NCI-H2081 (cell line): ENCODE data around the gene ADGRF4.
"Not testable (repeated sequence)": the region's sequence is repeated elsewhere in the genome, so short reads cannot be mapped to it uniquely, and the experiment has no call there.

ENCODE experiments used
- DNase-seq, 2 experiments: peaks; one replicate each; lab custom pipeline; 2025; lab: John Stamatoyannopoulos, UW

Gene ADGRF4

DNA sequence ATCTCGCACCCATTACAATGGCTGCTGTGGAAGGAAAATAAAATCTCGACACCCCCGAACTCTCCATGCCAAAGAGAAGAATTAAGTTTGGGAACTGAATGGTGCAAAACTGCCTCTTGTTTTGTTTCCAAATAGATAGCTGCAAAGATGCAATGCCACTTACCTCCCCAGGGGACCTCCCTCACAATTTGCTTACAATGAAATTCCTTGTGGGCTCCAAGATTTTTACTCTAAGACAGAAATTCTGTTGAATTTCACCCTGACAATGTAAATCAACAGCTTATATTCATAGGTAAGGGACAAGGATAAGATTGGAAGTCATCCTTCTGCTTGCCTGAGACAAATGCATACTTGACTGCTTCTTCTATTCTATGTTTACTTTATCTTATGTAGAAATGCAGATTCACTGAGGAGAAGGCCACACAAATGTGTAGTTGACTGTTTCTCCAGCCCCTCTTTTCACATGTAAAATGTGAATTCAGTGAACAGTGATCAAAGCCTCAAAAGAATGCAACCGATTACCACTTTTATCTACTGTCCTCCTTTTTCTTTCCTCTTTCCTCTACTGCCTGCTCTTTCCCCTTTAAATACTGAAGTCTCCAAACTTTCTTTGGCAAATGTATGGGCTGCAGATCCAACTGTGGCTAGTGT lies 36.6 kb downstream of the ADGRF4 start:
- DNase-seq, result no peak

DNA sequence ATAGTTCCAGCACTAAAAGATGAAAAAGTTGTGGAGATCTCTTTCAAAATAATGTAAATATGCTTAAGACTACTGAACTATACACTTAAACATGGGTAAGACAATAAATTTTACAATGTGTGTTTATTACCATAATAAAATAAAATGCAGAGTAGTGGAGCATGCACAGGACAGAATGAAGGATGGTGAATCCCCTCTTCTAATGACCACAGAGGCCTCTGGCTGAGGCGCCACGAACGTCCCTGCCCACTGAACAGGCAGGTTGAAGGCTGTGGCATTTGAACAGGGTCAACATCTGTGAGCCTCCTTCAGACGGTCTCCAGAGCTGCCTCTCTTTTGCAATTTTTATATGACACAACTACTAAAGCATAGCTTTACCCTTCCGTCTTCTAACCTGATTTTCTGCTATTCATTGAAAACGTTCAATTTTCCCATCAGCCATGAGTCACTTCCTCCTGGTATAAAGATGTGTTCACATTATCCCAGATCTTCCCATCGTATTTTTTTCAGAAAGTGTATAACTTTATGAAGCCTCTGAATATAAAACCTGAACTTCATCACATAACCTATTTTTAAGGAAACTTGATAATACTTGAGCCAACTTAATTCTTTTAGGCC lies 37.8 kb downstream of the ADGRF4 start:
- no peak for DNase-seq

DNA sequence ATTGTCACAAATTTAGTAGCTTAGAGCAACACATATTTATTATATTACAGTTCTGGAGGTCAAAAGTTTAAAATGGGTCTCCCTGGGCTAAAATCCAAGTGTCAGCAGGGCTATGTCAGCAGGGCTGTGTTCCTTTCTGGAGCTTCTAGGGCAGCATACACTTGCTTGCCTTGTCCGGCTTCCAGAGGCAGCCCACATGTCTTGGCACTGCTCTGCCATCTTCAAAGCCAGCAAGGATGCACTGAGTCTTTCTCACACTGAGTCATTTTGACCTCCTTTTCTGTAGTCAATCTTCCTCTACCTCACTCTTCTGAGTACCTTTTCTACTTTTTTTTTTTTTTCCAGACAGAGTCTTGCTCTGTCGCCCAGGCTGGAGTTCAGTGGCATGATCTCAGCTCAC lies 39.0 kb downstream of the ADGRF4 start:
- no peak for DNase-seq

DNA sequence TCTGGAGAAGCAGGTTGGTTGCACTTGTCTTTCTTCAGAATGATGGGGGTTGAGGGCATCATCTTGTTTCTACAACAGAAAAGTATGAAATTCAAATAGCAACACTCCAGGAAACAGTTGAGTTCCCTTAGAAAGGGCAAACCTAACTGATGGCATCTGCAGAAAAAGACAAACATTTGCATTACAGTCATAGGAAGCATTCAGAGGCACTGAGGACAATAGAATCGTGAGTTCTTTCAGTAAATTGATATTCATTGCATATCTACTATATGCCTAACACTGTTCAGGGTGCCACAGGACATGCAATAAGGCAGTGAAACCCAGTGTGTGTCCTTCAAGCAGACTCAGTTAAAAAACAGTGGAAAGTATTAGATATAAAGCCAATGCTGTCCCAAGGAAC lies 42.3 kb downstream of the ADGRF4 start:
- no peak for DNase-seq

DNA sequence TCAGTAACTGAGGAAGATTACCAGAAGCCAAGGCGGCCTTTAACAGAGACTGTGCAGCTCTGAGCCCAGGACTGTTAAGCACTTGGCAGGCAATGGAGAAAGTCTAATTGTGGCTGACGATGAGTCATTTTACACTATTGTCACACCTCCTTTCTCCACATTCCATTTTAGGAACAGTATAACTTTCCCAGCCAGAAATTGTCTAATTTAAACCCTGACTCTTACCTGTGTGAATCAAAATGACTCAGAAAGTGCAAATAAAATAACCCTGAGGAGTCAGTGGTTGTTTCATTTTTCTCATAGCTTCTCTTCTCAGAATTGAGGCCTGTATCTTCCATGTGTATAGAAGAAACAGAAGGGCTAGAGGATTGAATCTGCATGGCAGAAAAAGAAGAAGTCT lies 43.4 kb downstream of the ADGRF4 start:
- DNase-seq, result no peak

DNA sequence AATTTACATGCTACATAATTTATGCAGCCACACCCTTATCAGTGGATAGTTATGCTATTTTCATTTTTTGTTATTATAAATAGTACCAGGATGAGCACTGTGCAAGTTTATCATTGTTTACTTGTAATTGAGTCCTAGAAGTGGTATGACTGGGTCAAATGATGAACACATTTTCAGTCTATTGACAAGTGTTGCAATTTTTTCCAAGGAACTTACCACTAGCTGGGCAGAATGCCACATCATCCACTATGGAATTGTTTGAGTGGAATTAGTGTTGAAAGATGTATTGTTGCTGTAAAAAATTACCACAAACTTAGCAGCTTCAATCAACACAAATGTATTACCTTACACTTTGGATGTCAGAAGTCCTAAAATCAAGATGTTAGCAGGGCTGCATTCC lies 45.4 kb downstream of the ADGRF4 start:
- no peak for DNase-seq

DNA sequence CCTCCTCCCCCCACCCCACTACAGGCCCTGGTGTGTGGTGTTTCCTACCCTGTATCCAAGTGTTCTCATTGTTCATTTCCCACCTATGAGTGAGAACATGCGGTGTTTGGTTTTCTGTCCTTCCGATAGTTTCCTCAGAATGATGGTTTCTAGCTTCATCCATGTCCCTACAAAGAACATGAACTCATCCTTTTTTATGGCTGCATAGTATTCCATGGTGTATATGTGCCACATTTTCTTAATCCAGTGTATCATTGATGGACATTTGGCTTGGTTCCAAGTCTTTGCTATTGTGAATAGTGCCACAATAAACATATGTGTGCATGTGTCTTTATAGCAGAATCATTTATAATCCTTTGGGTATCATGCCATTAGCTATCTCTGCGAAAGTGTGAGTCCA lies 46.9 kb downstream of the ADGRF4 start:
- DNase-seq, result not testable (repeated sequence)

DNA sequence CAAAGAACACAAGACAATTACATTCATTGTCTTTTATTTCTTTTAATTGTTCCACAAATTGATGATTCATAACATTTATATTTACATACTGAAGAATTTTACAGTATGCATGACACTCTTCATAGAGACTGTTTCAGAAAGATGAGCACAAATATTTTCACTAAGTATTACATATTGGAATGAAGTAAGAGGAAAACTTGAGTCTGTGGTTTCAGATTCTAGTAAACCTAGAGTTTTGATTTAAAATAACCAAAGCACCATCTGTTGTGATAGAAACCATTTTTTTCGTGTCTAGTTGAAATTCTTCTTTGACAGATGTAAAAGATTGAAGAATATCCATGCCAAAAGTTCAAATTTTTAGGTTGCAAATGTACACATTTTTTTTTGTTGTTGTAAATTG lies 51.4 kb downstream of the ADGRF4 start:
- no peak for DNase-seq

DNA sequence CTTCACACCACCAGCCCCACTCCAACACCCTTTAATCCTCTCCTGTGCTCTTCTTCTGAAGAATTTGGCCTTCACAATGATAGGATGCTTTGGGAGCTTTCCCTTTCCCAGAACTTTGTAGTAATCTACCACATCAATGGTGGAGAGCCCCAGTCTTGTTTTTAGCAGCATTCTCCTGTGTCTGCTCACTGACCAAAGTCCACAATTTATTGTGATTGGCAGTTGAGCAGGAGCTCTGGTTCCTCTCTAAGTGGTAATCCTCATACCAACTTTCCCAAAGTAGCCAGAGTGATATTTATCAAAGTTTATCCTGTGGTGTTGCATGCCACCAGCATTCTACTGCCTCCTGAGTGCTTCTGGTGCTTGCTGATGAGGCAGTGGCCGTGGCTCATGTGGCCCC lies 54.4 kb downstream of the ADGRF4 start:
- no peak for DNase-seq

DNA sequence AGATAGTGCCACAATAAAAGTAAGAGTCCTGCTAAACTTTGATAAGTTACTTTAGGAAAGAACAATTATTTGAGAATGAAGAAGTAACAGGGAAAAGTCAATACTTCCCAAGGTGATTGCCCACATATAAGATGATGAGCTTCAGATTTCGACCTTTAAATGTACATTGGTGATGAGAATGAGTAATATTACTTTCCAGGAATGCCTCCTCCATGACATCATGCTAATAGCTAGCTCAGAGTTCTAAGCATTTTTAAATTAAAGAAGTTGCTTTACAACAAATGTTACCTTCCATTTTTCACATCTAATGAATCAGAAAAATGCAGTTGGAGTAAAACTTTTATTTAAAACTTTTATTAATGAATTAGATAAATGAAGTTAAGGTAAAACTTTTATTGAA lies 61.0 kb downstream of the ADGRF4 start:
- no peak for DNase-seq

DNA sequence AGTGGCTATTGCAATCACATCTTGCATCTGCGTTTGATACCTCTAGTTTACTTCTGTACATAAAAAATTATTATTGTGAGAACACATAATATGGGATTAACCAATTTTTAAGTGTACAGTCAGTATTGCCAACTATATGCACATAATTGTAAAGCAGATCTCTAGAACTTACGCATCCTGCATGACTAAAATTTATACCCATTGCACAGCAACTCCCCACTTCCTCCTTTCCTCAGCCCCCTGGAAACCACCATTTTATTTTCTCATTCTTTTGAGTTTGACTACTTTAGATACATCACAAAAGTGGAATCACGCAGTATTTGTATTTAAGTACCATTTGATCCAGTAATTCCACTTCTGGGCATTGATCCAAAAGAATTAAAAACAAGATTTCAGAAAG lies 64.1 kb downstream of the ADGRF4 start:
- DNase-seq, result no peak

DNA sequence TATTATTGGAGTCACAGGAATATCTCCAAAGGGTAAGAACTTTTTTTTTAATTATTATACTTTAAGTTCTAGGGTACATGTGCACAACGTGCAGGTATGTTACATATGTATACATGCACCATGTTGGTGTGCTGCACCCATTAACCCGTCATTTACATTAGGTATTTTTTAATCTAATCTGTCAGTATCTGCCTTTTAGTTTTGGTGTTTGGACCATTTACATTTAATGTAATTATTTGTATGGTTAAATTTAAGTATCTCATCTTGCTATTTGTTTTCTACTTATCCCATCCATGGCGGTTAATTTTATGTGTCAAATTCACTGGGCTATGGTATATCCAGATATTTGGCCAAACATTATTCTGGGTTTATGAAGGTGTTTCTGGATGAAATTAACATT lies 68.1 kb downstream of the ADGRF4 start:
- no peak for DNase-seq

DNA sequence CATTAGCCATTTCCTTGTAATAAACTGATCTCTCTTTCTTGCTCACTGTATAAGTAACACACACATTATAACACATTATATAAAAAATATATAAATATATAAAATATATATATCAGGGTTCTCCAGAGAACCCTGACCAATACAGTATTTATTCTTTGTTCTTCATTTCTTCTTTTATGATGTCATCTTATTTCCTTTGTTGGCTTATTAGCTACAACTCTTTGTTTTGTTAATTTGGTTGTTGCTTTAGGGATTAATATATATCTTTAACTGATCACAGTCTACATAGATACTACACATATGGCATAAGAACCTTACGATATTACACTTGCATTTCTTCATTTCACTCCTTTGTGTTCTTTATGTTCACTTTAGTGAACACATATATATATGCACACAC lies 68.7 kb downstream of the ADGRF4 start:
- no peak for DNase-seq

DNA sequence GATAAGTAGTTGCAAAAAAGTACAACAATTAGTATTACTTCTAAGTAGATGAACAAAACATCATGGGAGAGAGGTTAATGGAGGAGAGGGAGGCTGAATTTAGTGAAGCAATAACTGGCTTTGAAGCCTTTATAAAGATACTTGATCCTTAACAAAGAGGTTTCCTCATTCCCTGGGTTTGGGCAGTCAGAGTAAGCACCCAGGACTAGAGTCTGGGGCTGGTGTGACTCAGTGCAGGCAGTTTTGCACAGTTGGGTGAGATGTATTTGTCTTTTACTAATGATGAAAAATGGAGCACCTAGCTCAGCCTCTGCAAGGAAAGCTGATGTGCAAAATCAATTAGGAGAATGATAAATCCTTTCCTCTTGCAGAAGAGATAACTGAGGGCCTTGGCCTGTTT lies 71.6 kb downstream of the ADGRF4 start:
- no peak for DNase-seq
